ENCODE measurements around the gene DEFB108B. TPM values are rescaled to one million over a fixed set of nuclear protein-coding genes. Genes with fewer than 3 reads are reported as not detected.
A peak's percentile ranks its signal among the peaks of the same experiment; 100 is the strongest.
"Not testable (repeated sequence)": the region's sequence is repeated elsewhere in the genome, so short reads cannot be mapped to it uniquely, and the experiment has no call there.

Gene DEFB108B
- total RNA-seq, 2 donors from 2014 or later: not detected

DNA sequence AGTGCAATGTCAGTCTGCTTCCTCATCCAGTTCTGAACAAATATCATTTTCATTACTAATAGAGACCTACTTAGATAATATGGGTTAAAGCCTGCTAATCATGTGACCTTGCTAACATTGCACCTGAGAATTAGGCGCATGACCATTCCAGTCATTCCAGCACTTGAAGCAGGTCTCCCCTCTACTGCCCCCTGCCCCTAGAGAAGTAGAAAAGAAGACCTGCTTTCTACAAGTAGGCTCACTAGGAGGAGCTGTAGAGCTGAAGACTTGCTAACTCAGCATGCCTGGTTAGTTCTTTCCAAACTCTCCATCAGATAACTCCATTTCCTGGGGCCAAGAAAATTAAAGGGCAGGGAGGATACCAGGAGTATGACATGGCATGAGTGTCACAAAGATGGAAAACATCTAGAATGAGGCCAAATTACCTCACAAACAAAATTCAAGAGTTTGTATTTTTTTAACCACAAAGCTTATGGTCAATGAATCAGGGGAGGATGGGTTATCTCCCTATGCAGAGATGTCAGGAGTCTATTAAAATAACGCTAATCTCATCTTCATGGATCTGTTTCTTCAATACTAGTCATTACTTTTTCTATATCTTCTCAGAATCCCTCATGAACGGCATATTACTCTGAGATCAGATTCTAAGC lies 31.1 kb downstream of the DEFB108B start:
- peak; percentile 52 for ATAC-seq (replicated peaks)
- not testable (repeated sequence) for H3K27me3 Mint-ChIP-seq; H3K36me3 Mint-ChIP-seq (ENCODE audit: low read depth); H3K4me3 Mint-ChIP-seq; H3K9me3 Mint-ChIP-seq; H3K4me1 Mint-ChIP-seq; H3K27ac Mint-ChIP-seq

GRCh38 chr11:71867209-71867608 lies 34.2 kb downstream of the DEFB108B start:
- not testable (repeated sequence) for H3K27ac Mint-ChIP-seq; H3K4me1 Mint-ChIP-seq; H3K4me3 Mint-ChIP-seq; H3K9me3 Mint-ChIP-seq; ATAC-seq (replicated peaks); H3K27me3 Mint-ChIP-seq; H3K36me3 Mint-ChIP-seq (ENCODE audit: low read depth)

DNA sequence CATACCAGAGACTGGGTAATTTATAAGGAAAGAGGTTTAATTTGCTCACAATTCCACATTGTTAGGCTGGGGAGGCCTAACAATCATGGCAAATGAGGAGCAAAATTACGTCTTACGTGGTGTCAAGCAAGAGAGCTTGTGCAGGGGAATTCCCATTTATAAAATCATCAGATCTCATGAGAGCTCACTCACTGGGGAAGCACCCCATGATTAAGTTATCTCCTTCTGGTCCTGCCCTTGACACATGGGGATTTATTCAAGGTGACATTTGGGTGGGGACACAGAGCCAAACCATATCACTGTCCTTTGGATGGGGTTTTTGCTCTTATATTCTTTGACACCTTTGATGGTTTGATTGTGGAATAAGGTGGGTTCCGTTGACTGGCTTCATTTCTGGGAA lies 36.9 kb downstream of the DEFB108B start:
- H3K4me1 Mint-ChIP-seq; H3K27me3 Mint-ChIP-seq; H3K4me3 Mint-ChIP-seq; H3K36me3 Mint-ChIP-seq (ENCODE audit: low read depth); H3K27ac Mint-ChIP-seq; H3K9me3 Mint-ChIP-seq: not testable (repeated sequence)
- ATAC-seq (replicated peaks): peak; percentile 78

DNA sequence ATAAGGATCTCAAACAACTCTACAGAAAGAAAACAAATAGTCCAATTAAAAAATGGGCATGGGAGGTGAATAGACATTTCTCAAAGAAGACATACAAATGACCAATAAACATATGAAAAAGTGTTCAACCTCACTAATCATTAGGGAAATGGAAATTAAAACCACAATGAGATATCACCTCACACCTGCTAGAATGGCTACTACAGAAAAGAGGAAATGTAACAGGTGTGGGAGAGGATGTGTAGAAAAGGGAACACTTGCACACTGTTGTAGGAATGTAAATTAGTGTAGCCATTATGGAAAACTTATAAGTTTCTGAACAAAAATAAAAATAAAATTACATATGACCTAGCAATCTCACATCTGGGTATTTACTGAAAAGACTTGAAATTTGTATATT lies 37.7 kb downstream of the DEFB108B start:
- H3K27ac Mint-ChIP-seq; H3K4me1 Mint-ChIP-seq; H3K4me3 Mint-ChIP-seq; H3K27me3 Mint-ChIP-seq; ATAC-seq (replicated peaks); H3K9me3 Mint-ChIP-seq: not testable (repeated sequence)
- H3K36me3 Mint-ChIP-seq (ENCODE audit: low read depth): peaks cover 11% of the 10 kb centered on the region

GRCh38 chr11:71876262-71876661 lies 43.3 kb downstream of the DEFB108B start:
- not testable (repeated sequence) for ATAC-seq (replicated peaks); H3K27me3 Mint-ChIP-seq; H3K9me3 Mint-ChIP-seq; H3K4me3 Mint-ChIP-seq; H3K4me1 Mint-ChIP-seq; H3K27ac Mint-ChIP-seq
- H3K36me3 Mint-ChIP-seq (ENCODE audit: low read depth): peaks cover 39% of the 10 kb centered on the region

DNA sequence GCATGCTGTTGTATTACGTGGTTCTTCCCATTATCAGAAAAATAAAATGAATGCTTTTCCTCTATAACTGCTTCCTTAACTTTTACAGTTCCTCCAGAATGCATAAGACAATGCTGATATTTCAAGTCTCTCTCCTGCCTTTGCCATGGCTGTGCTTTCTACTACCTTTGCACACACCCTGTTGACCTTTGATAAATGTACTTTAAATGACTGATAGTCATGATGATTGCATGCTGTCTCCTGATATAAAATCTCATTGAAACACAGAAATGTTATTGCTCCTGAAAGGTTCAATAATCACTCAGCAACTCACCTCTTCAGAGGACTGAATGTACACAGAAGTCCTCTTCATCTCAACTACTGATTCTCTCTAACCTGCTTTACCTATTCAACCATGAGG lies 45.1 kb downstream of the DEFB108B start, which contains the start of gene DEFB131B:
DEFB131B (plus strand) TSS at position 395 of the 400 bp plus-strand sequence; CDS start at position 395, 0 bp downstream.
- not testable (repeated sequence) for H3K4me3 Mint-ChIP-seq; H3K27me3 Mint-ChIP-seq; ATAC-seq (replicated peaks); H3K4me1 Mint-ChIP-seq; H3K9me3 Mint-ChIP-seq; H3K27ac Mint-ChIP-seq
- peaks cover 45% of the 10 kb centered on the region for H3K36me3 Mint-ChIP-seq (ENCODE audit: low read depth)

- not testable (repeated sequence) for ATAC-seq (replicated peaks); H3K27me3 Mint-ChIP-seq; H3K4me3 Mint-ChIP-seq; H3K4me1 Mint-ChIP-seq; H3K9me3 Mint-ChIP-seq; H3K27ac Mint-ChIP-seq
- H3K36me3 Mint-ChIP-seq (ENCODE audit: low read depth): peaks cover 11% of the 10 kb centered on the region
These were observed 52.8 kb downstream of the DEFB108B start for GRCh38 chr11:71885806-71886205.

Other genes starting within 250 kb of the DEFB108B start
- not detected for gene DEFB131B, start 45.3 kb downstream of the DEFB108B start, total RNA-seq
- gene XNDC1N, start 95.4 kb downstream of the DEFB108B start, total RNA-seq: 10 to 100 TPM; 13.9 to 16.6 TPM
- gene RNF121, start 95.8 kb downstream of the DEFB108B start, total RNA-seq: 10 to 100 TPM; 45.8 to 55.5 TPM
- 10 to 100 TPM; 18.4 to 21.9 TPM for gene IL18BP, start 165.7 kb downstream of the DEFB108B start, total RNA-seq
- gene NUMA1, start 247.3 kb downstream of the DEFB108B start, total RNA-seq: 100 to 1,000 TPM; 179 to 277 TPM
- gene LRRC51, start 247.7 kb downstream of the DEFB108B start, total RNA-seq: 1 to 10 TPM; 3.3 to 5.4 TPM